Panc1 (cell line): ENCODE data around the gene CD244.

Experiments
- POLR2AphosphoS5 ChIP-seq: IDR thresholded peaks from 2 replicates; pipeline ENCODE4 v1.6.1; 2012; ENCODE audit warnings: mild to moderate bottlenecking, low read depth, low read length, moderate library complexity
- SIN3A ChIP-seq: IDR thresholded peaks from 2 replicates; pipeline ENCODE4 v1.6.1; 2012; ENCODE audit warnings: low read depth, mild to moderate bottlenecking, low read length, moderate library complexity, borderline replicate concordance; ENCODE audit not compliant: insufficient read depth
- TCF7L2 ChIP-seq: IDR thresholded peaks from 2 replicates; pipeline ENCODE4 v1.6.1; 2011; ENCODE audit warnings: mild to moderate bottlenecking, low read depth, low read length, inconsistent platforms
- TF ChIP-seq, protein P1 (sequence below): fragments of 450-650 bp; IDR thresholded peaks from 2 replicates; pipeline ENCODE4 v1.5.1; 2017; ENCODE audit warnings: mild to moderate bottlenecking
- TF ChIP-seq, protein P2 (sequence below), 2 experiments: IDR thresholded peaks; 2 replicates each; pipeline ENCODE4 v1.6.1; 2011 to 2012; ENCODE audit warnings: low read depth in 2 of 2, control low read depth in 1 of 2, low read length in 1 of 2, mild to moderate bottlenecking in 1 of 2, moderate library complexity in 1 of 2; ENCODE audit not compliant: insufficient read depth in 1 of 2

DNA sequence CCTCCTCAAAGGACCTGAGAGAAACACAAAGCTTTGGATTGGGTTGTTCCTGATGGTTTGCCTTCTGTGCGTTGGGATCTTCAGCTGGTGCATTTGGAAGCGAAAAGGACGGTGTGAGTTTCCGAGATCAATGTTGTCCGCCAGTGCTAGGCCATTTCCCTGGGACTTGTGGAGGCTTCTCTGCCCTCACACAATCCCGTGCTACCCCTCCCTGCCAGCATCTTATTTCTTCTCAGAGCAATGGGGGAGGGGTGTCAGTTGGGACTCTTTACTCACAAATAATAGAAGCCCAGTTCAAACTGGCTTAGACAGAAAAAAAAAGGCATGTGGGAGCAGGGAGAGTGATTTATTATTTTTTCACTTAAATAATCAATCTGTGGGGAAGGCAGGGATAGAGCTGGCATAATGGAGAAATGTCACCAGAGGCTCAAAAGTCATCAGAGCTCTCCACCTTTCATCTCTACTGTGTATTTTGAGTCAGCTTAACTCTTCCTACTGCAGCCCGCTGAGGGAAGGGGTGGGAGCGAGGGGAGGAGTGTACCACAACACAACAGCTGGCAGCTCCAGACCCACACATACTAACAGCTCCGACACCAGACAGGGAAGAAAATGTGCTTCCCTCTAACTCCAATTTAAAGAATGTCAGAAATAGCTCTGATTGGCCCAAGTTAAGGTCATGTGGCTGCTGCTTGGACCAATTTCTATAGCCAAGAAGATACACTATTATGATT is 44.3 kb downstream of the CD244 start:
- TF ChIP-seq, protein P1, sequence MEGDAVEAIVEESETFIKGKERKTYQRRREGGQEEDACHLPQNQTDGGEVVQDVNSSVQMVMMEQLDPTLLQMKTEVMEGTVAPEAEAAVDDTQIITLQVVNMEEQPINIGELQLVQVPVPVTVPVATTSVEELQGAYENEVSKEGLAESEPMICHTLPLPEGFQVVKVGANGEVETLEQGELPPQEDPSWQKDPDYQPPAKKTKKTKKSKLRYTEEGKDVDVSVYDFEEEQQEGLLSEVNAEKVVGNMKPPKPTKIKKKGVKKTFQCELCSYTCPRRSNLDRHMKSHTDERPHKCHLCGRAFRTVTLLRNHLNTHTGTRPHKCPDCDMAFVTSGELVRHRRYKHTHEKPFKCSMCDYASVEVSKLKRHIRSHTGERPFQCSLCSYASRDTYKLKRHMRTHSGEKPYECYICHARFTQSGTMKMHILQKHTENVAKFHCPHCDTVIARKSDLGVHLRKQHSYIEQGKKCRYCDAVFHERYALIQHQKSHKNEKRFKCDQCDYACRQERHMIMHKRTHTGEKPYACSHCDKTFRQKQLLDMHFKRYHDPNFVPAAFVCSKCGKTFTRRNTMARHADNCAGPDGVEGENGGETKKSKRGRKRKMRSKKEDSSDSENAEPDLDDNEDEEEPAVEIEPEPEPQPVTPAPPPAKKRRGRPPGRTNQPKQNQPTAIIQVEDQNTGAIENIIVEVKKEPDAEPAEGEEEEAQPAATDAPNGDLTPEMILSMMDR, result no peak
- TF ChIP-seq TCF7L2 (no peak), POLR2AphosphoS5 (no peak), SIN3A (no peak)
- TF ChIP-seq, protein P2, sequence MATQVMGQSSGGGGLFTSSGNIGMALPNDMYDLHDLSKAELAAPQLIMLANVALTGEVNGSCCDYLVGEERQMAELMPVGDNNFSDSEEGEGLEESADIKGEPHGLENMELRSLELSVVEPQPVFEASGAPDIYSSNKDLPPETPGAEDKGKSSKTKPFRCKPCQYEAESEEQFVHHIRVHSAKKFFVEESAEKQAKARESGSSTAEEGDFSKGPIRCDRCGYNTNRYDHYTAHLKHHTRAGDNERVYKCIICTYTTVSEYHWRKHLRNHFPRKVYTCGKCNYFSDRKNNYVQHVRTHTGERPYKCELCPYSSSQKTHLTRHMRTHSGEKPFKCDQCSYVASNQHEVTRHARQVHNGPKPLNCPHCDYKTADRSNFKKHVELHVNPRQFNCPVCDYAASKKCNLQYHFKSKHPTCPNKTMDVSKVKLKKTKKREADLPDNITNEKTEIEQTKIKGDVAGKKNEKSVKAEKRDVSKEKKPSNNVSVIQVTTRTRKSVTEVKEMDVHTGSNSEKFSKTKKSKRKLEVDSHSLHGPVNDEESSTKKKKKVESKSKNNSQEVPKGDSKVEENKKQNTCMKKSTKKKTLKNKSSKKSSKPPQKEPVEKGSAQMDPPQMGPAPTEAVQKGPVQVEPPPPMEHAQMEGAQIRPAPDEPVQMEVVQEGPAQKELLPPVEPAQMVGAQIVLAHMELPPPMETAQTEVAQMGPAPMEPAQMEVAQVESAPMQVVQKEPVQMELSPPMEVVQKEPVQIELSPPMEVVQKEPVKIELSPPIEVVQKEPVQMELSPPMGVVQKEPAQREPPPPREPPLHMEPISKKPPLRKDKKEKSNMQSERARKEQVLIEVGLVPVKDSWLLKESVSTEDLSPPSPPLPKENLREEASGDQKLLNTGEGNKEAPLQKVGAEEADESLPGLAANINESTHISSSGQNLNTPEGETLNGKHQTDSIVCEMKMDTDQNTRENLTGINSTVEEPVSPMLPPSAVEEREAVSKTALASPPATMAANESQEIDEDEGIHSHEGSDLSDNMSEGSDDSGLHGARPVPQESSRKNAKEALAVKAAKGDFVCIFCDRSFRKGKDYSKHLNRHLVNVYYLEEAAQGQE (IDR thresholded peaks at IDR 0.05; ENCODE audit: insufficient read depth in 1 of 2, low read depth in 2 of 2, low read length in 1 of 2), result no peak
